Activated naive CD4-positive, alpha-beta T cell treated with anti-CD3 and anti-CD28 coated beads, Interleukin-2, amount 50 U/mL, for 24 hours (primary cell): ENCODE data around the gene ACKR2.
A peak's percentile ranks its signal among the peaks of the same experiment; 100 is the strongest.
"Not testable (repeated sequence)": the region's sequence is repeated elsewhere in the genome, so short reads cannot be mapped to it uniquely, and the experiment has no call there.

Experiments
- H3K27ac Mint-ChIP-seq: one replicate; pipeline ENCODE4 v1.8.0; 2021; ENCODE audit warnings: mild to moderate bottlenecking, mixed read lengths
- H3K27me3 Mint-ChIP-seq: one replicate; pipeline ENCODE4 v1.8.0; 2021; ENCODE audit warnings: mixed read lengths
- H3K36me3 Mint-ChIP-seq: one replicate; pipeline ENCODE4 v1.8.0; 2021; ENCODE audit warnings: mixed read lengths
- H3K4me1 Mint-ChIP-seq: one replicate; pipeline ENCODE4 v1.8.0; 2021; ENCODE audit warnings: mixed read lengths
- H3K4me3 Mint-ChIP-seq: one replicate; pipeline ENCODE4 v1.8.0; 2021; ENCODE audit warnings: mild to moderate bottlenecking, mixed read lengths
- H3K9me3 Mint-ChIP-seq: one replicate; pipeline ENCODE4 v1.8.0; 2021; ENCODE audit warnings: mixed read lengths

The ACKR2 gene

DNA sequence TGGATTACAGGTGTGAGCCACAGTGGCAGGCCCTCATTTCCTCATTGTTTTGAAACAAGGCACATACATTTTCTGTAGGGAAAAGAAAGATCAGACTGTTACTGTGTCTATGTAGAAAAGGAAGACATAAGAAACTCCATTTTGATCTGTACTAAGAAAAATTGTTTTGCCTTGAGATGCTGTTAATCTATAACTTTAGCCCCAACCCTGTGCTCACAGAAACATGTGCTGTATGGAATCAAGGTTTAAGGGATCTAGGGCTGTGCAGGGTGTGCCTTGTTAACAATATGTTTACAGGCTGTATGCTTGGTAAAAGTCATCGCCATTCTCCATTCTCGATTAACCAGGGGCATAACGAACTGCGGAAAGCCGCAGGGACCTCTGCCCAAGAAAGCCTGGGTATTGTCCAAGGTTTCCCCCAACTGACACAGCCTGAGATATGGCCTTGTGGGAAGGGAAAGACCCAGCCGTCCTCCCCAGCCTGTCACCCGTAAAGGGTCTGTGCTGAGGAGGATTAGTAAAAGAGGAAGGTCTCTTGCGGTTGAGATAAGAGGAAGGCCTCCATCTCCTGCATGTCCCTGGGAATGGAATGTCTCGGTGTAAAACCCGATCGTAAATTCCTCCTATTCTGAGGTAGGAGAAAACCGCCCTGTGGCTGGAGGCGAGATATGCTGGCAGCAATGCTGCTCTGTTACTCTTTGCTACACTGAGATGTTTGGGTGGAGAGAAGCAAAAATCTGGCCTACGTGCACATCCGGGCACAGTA, 2.1 kb downstream of the ACKR2 start:
- not testable (repeated sequence) for H3K36me3 Mint-ChIP-seq, H3K27ac Mint-ChIP-seq, H3K27me3 Mint-ChIP-seq, H3K9me3 Mint-ChIP-seq, H3K4me1 Mint-ChIP-seq, H3K4me3 Mint-ChIP-seq

DNA sequence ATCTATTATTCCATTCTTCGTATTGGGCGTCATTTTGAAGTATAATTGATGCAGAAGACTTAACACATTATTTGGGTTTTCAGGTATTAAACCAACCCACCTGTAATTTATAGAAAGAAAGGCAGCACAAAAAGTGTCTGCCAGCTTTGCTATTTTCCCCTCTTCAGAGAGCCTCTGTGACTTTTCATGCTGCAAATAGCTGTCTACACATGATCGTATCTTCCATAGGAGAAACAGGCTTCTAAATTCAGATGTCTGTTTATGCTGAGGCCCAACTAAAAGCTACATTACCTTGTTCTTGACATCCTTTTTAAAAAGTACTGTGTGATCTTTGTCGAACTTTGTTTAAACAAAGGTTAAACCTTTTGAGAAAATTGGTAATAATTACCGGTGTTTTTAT, 5.0 kb downstream of the ACKR2 start:
- Mint-ChIP-seq H3K4me1 (no peaks in the 10 kb centered on the region), H3K4me3 (no peak overlapping the region), H3K36me3 (no peaks in the 10 kb centered on the region), H3K27me3 (no peaks in the 10 kb centered on the region), H3K9me3 (no peaks in the 10 kb centered on the region), H3K27ac (no peak overlapping the region)

- Mint-ChIP-seq H3K4me3 (no peak overlapping the region), H3K9me3 (no peaks in the 10 kb centered on the region), H3K27me3 (no peaks in the 10 kb centered on the region), H3K27ac (no peak overlapping the region), H3K36me3 (no peaks in the 10 kb centered on the region), H3K4me1 (no peaks in the 10 kb centered on the region)
Measured at GRCh38 chr3:42814914-42815507, 5.8 kb downstream of the ACKR2 start.

- Mint-ChIP-seq H3K9me3 (no peaks in the 10 kb centered on the region), H3K4me1 (no peaks in the 10 kb centered on the region), H3K27ac (no peak overlapping the region), H3K36me3 (no peaks in the 10 kb centered on the region), H3K27me3 (no peaks in the 10 kb centered on the region), H3K4me3 (no peak overlapping the region)
Measured at GRCh38 chr3:42815826-42816225, 6.6 kb downstream of the ACKR2 start.

DNA sequence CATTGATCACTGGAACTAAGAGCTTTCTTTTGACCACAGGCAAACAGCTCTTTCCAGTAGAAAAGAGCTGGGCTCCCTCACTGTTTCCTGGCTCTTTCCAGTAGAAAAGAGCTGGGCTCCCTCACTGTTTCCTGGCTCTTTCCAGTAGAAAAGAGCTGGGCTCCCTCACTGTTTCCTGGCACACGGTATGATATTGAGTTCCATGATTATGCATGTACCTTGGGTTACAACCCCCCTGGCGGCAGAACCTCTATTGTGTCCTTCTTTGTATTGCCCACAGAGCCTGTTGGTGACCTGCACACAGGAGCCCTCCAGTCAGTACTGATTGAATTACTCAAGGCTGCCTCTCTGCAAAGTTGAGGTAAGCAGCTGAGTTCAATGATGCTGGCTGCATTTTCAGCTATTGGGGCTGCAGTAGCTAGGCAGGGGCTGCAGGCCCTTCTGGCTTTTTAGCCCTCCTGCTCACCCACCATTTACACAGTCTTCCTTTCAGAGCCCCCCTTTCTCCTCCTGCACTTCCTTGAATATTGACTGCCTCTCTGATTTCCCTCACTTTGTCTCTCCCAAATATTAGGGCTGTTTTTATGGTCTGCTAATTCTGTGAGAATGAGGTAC, 10.2 kb downstream of the ACKR2 start:
- Mint-ChIP-seq H3K27ac (no peak overlapping the region), H3K36me3 (peaks cover 2% of the 10 kb centered on the region), H3K4me3 (no peak overlapping the region), H3K9me3 (no peaks in the 10 kb centered on the region), H3K4me1 (no peaks in the 10 kb centered on the region), H3K27me3 (no peaks in the 10 kb centered on the region)

DNA sequence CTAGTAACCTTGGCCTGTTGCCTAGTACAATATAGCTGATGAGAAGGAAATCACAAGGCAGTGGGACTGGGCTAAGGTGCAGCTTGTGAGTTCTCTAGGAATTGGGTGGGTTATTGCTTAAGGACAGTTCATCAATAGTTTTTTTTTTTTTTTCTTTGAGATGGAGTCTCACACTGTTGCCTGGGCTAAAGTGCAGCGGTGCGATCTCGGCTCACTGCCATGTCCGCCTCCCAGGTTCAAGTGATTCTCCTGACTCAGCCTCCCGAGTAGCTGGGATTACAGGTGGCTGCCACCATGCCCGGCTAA, 11.5 kb downstream of the ACKR2 start:
- Mint-ChIP-seq H3K27me3 (no peaks in the 10 kb centered on the region), H3K27ac (no peak overlapping the region), H3K9me3 (no peaks in the 10 kb centered on the region), H3K4me3 (no peak overlapping the region), H3K4me1 (no peaks in the 10 kb centered on the region), H3K36me3 (peaks cover 2% of the 10 kb centered on the region)

- Mint-ChIP-seq H3K9me3 (no peaks in the 10 kb centered on the region), H3K27ac (no peak overlapping the region), H3K27me3 (no peaks in the 10 kb centered on the region), H3K4me1 (no peaks in the 10 kb centered on the region), H3K36me3 (peaks cover 2% of the 10 kb centered on the region), H3K4me3 (no peak overlapping the region)
Measured at GRCh38 chr3:42822828-42823227, 13.6 kb downstream of the ACKR2 start.

- Mint-ChIP-seq H3K9me3 (no peaks in the 10 kb centered on the region), H3K4me1 (no peaks in the 10 kb centered on the region), H3K27ac (no peak overlapping the region)
Measured at GRCh38 chr3:42823351-42823750, 14.1 kb downstream of the ACKR2 start.

GRCh38 chr3:42826141-42826540, 16.9 kb downstream of the ACKR2 start:
- no peak overlapping the region for H3K27ac Mint-ChIP-seq
- H3K36me3 Mint-ChIP-seq, result peaks cover 2% of the 10 kb centered on the region
- peaks cover 2% of the 10 kb centered on the region for H3K4me1 Mint-ChIP-seq
- no peaks in the 10 kb centered on the region for H3K9me3 Mint-ChIP-seq
- peaks cover 2% of the 10 kb centered on the region for H3K27me3 Mint-ChIP-seq
- H3K4me3 Mint-ChIP-seq, result no peak overlapping the region

More at GRCh38 chr3:42823351-42823750, 14.1 kb downstream of the ACKR2 start:
- H3K36me3 Mint-ChIP-seq, result peaks cover 2% of the 10 kb centered on the region
- H3K4me3 Mint-ChIP-seq, result no peak overlapping the region
- peaks cover under 1% of the 10 kb centered on the region for H3K27me3 Mint-ChIP-seq

DNA sequence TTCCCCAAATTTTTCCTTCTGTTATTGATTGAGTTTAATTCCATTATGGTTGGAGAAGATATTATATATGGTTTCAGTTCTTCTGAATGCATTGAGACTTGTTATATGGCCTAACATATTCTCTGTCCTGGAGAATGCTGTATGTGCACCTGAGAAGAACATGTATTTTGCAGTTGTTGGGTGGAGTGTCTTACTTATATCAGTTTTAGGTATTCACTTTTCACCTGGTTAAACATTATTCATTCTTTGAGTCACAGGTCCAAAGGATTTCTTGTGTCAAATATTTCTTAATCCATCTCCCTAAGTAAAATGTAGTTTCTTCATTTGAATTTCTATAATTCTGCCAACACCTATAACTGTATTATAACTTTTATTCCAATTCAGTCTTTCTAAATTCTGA, 17.8 kb downstream of the ACKR2 start:
- H3K4me1 Mint-ChIP-seq, result peaks cover 8% of the 10 kb centered on the region
- peaks cover 2% of the 10 kb centered on the region for H3K36me3 Mint-ChIP-seq
- H3K27me3 Mint-ChIP-seq, result peaks cover 2% of the 10 kb centered on the region
- H3K4me3 Mint-ChIP-seq, result no peak overlapping the region
- no peak overlapping the region for H3K27ac Mint-ChIP-seq
- H3K9me3 Mint-ChIP-seq, result no peaks in the 10 kb centered on the region

- H3K4me1 Mint-ChIP-seq, result peaks cover 8% of the 10 kb centered on the region
- peaks cover 2% of the 10 kb centered on the region for H3K27me3 Mint-ChIP-seq
- no peaks in the 10 kb centered on the region for H3K9me3 Mint-ChIP-seq
- peaks cover 2% of the 10 kb centered on the region for H3K36me3 Mint-ChIP-seq
- no peak overlapping the region for H3K27ac Mint-ChIP-seq
- H3K4me3 Mint-ChIP-seq, result no peak overlapping the region
Measured at GRCh38 chr3:42827654-42828053, 18.4 kb downstream of the ACKR2 start.

- Mint-ChIP-seq H3K9me3 (no peaks in the 10 kb centered on the region), H3K27me3 (peaks cover 2% of the 10 kb centered on the region), H3K4me1 (peaks cover 8% of the 10 kb centered on the region), H3K4me3 (no peak overlapping the region), H3K27ac (no peak overlapping the region), H3K36me3 (no peaks in the 10 kb centered on the region)
Measured at GRCh38 chr3:42829083-42829627, 19.9 kb downstream of the ACKR2 start.

DNA sequence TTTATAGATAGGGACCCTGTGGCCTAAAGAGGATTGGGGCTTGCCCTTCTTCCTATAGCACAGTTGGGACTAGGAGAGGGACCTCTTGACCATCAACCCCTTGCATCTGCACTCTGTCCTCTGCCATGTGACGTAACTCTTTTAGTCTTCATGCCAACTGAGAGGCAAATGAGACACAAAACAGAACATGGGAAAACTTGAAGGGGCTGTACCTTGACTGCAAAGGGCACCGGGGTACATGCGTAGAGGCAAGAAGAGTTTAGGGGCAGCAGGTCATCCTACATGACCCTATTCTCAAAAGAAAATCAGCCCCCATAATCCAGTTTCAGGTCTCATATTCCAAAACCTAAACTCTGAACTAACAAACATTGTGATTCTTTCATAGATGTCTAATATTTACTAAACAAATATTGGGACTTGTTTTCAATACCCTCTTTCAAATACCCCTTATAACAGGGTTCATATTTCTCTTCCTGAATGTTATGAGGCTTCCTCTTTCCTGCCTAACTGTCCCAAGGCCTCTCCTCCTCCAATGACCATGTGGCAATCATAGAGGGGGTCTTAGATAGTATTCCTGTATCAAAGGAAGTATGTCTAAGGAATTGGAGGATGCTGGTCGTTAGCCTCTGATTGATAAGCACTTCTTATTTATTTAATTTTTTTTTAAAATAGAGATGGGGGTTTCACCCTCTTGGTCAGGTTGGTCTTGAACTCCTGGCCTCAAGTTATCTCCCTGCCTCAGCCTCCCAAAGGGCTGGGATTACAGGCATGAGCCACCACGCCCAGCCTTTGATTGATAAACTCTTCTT, 20.6 kb downstream of the ACKR2 start:
- Mint-ChIP-seq H3K27ac (no peak overlapping the region), H3K9me3 (no peaks in the 10 kb centered on the region), H3K27me3 (peaks cover 2% of the 10 kb centered on the region), H3K4me3 (no peak overlapping the region), H3K36me3 (no peaks in the 10 kb centered on the region), H3K4me1 (peaks cover 8% of the 10 kb centered on the region)

DNA sequence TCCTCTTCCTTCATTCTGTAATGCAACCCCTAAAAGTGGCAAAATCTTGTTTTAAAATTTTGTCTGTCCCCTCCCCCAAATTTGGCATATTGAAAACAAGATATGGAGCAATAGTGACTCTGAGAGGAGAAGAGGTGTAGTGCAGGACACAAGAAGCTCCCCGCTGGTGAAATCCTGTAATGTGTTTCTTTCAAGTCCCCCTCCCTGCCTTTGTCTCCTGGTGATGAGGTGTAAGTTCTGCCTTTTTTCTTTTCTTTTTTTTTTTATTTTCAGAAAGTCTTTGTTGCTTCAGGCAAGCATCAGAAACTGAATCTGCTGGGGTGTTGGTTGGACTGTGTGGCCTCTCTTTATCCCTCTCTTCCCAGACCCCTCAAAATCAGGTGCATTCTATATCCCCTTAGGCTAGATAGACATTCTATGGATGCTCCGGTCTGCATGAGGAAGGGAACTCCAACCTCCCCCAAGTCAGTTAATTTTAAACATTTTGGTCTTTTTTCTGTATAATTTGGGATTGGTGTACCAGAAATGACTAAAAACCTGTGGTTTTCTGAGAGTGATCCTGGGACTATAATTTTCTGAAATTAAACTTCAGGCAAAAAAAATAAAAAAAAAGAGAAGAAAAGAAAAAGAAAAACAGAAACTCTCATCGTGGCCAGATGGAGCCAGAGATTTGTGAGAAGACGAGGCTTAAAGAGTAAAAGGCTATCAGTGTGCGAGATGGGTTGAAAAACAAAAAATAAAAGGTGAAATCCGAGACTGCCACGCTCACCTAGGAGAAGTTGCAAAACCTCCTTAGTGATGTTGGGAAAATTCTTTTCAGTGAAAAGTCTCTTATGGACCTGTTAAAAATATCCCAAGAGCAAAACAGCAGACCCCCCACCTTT, 21.4 kb downstream of the ACKR2 start:
- peaks cover 2% of the 10 kb centered on the region for H3K27me3 Mint-ChIP-seq
- H3K9me3 Mint-ChIP-seq, result no peaks in the 10 kb centered on the region
- no peak overlapping the region for H3K4me3 Mint-ChIP-seq
- no peaks in the 10 kb centered on the region for H3K36me3 Mint-ChIP-seq
- peak overlapping the region; percentile 21 for H3K27ac Mint-ChIP-seq
- H3K4me1 Mint-ChIP-seq, result peaks cover 8% of the 10 kb centered on the region

GRCh38 chr3:42831321-42831713, 22.1 kb downstream of the ACKR2 start:
- H3K4me3 Mint-ChIP-seq, result no peak overlapping the region
- H3K27ac Mint-ChIP-seq, result no peak overlapping the region

More at GRCh38 chr3:42831321-42831713, 22.1 kb downstream of the ACKR2 start:
- H3K4me1 Mint-ChIP-seq, result peaks cover 8% of the 10 kb centered on the region
- peaks cover 2% of the 10 kb centered on the region for H3K27me3 Mint-ChIP-seq
- H3K9me3 Mint-ChIP-seq, result no peaks in the 10 kb centered on the region
- H3K36me3 Mint-ChIP-seq, result no peaks in the 10 kb centered on the region
